ENCODE results near the gene PCDHGA9.
A peak's percentile ranks its signal among the peaks of the same experiment; 100 is the strongest.
"Not testable (repeated sequence)": the region's sequence is repeated elsewhere in the genome, so short reads cannot be mapped to it uniquely, and the experiment has no call there.

The PCDHGA9 gene

GRCh38 chr5:141402553-141403243 is at the start of gene PCDHGA9:
TSS of gene PCDHGA9 (plus strand) at chr5:141402778. CDS start at chr5:141402953, 175 bp downstream.
- DNase-seq (ENCODE audit: low read depth in 2 of 2), result no peak

- DNase-seq (ENCODE audit: low read depth in 2 of 2), result no peak
Observed at GRCh38 chr5:141354900-141355469, 47.6 kb upstream of the PCDHGA9 start, which contains the start of gene PCDHGA4. TSS of gene PCDHGA4 (plus strand) at chr5:141355021. CDS start at chr5:141355108, 87 bp downstream.

GRCh38 chr5:141355641-141356040 is 46.9 kb upstream of the PCDHGA9 start:
- DNase-seq (ENCODE audit: low read depth in 2 of 2), result no peak

DNA sequence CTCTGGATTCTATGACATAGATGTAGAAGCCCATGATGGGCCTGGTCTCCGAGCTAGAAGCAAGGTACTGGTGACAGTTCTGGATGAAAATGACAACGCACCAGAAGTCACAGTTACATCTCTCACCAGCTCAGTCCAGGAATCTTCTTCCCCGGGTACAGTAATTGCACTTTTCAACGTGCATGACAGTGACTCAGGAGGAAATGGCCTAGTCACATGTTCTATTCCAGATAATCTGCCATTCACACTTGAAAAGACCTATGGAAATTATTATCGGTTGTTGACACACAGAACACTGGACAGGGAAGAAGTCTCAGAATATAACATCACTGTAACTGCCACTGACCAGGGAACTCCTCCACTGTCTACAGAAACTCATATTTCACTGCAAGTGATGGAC is 46.4 kb upstream of the PCDHGA9 start:
- DNase-seq (ENCODE audit: low read depth in 2 of 2), result no peak

DNA sequence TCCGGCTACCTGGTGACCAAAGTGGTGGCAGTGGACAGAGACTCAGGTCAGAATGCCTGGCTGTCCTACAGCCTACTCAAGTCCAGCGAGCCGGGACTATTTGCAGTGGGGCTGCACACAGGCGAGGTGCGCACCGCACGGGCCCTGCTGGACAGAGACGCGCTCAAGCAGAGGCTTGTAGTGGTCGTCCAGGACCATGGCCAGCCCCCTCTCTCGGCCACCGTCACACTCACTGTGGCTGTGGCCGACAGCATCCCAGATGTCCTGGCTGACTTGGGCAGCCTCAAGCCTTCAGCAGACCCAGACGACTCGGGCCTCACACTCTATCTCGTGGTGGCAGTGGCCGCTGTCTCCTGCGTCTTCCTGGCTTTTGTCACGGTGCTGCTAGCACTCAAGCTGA is 45.6 kb upstream of the PCDHGA9 start:
- no peak for DNase-seq (ENCODE audit: low read depth in 2 of 2)

DNA sequence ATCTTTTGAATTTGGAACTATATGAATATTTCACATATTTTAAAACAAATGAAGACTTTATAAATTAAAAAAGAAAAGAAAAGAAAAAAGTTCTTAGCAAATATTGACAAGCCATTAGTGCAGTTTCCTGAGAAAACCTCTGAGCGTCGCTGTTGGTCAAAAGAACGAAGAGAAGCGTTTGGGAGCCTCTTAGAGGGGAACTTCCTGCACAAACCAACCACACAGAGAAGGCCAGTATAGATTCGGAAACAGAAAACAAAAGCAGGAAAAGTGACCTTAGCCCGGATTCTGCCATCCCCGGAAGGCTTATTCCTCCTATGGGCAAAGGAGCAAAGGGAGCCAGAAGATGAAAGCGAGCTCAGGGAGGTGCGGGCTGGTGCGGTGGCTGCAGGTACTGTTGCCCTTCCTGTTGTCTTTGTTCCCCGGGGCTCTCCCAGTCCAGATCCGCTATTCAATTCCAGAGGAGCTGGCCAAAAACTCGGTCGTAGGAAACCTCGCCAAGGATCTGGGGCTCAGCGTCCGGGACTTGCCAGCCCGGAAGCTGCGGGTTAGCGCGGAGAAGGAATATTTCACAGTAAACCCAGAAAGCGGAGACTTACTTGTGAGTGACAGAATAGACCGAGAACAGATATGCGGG is 42.7 kb upstream of the PCDHGA9 start, which contains the start of gene PCDHGB2:
TSS of gene PCDHGB2 (plus strand) at position 205 of the 637 bp plus-strand sequence. CDS start at position 347, 142 bp downstream.
- DNase-seq (ENCODE audit: low read depth in 2 of 2), result no peak

- DNase-seq (ENCODE audit: low read depth in 2 of 2), result no peak
Observed at GRCh38 chr5:141360685-141361084, 41.9 kb upstream of the PCDHGA9 start.

DNA sequence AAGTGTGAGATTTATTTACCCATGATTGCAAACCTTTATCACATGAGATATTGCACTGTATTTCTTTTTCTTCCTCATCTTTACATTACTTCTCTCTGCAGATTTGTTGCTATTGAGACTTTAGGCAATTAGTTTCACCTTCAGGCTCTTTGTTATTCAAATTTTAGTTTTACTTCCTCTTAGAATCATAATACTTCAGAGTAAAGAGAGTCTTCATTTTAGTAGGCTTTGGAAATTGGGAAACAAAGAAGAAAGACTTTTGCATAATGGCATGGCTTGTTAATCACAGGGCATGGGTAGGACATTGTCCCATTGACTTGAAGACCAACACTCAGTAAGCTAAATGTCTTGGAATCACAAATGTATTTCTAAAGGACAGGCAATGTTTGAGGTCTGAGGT is 39.9 kb upstream of the PCDHGA9 start:
- DNase-seq (ENCODE audit: low read depth in 2 of 2), result no peak

- DNase-seq (ENCODE audit: low read depth in 2 of 2), result no peak
Observed at GRCh38 chr5:141363952-141364660, 38.5 kb upstream of the PCDHGA9 start, which contains the start of gene PCDHGA5. TSS of gene PCDHGA5 (plus strand) at chr5:141364162. CDS start at chr5:141364331, 169 bp downstream.

GRCh38 chr5:141366016-141366896 is 36.3 kb upstream of the PCDHGA9 start:
- no peak for DNase-seq (ENCODE audit: low read depth in 2 of 2)

DNA sequence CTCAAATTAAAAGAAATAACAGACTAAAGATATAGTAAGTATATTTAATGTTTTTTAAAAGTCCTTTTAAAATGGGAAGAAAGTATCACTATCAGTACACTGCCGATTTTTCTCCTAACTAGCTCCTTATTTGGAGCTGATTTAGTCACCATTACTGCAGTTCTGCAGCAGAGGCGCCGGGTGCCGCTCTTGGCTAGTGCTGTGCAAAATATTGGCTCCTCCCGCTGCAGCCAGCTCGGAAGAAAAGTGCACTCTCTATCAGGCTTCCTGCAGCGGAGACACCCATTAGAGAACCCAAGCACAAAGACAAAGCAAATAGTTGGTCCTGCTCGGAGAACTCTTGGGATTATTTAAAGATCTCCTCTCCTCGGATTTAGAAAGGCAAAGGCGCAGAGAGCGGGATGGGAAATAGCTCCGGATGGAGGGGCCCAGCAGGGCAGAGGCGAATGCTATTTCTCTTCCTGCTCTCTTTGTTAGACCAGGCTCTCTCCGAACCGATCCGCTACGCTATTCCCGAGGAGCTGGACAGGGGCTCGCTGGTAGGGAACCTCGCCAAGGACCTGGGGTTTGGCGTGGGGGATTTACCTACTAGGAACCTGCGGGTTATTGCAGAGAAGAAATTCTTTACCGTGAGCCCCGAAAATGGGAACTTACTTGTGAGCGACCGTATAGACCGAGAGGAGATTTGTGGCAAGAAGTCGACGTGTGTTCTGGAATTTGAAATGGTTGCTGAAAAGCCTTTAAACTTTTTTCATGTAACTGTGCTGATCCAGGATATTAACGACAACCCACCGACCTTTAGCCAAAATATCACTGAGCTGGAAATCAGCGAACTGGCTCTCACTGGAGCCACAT is 32.4 kb upstream of the PCDHGA9 start, which contains the start of gene PCDHGB3:
TSS of gene PCDHGB3 (plus strand) at position 249 of the 855 bp plus-strand sequence. CDS start at position 402, 153 bp downstream.
- peak in 1 of 2 experiments; percentile 42 for DNase-seq (ENCODE audit: low read depth in 2 of 2)

- no peak for DNase-seq (ENCODE audit: low read depth in 2 of 2)
Observed at GRCh38 chr5:141371572-141372475, 30.8 kb upstream of the PCDHGA9 start.

- no peak for DNase-seq (ENCODE audit: low read depth in 2 of 2)
Observed at GRCh38 chr5:141373673-141374317, 28.8 kb upstream of the PCDHGA9 start, which contains the start of gene PCDHGA6. TSS of gene PCDHGA6 (plus strand) at chr5:141373891. CDS start at chr5:141374084, 193 bp downstream.

DNA sequence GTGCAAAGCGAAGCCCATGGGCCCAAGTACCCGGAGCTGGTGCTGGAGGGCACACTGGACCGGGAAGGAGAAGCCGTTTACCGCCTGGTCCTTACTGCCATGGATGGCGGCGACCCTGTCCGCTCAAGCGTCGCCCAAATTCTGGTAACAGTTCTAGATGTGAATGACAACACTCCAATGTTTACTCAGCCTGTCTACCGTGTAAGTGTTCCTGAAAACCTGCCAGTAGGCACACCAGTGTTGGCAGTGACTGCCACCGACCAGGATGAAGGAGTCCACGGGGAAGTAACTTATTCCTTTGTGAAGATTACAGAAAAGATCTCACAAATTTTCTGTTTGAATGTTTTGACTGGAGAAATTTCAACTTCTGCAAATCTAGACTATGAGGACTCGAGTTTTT is 28.0 kb upstream of the PCDHGA9 start:
- no peak for DNase-seq (ENCODE audit: low read depth in 2 of 2)

DNA sequence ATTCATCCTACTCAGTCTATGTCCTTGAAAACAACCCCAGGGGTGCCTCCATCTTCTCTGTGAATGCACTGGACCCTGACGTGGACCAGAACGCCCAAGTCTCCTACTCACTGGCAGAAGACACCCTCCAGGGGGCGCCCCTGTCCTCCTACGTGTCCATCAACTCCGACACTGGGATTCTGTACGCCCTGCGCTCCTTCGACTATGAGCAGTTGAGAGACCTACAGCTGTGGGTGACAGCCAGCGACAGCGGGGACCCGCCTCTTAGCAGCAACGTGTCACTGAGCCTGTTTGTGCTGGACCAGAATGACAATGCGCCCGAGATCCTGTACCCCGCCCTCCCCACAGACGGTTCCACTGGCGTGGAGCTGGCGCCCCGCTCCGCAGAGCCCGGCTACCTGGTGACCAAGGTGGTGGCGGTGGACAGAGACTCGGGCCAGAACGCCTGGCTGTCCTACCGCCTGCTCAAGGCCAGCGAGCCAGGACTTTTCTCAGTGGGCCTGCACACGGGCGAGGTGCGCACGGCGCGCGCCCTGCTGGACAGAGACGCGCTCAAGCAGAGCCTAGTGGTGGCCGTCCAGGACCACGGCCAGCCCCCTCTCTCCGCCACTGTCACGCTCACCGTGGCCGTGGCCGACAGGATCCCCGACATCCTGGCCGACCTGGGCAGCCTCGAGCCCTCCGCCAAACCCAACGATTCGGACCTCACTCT is 27.0 kb upstream of the PCDHGA9 start:
- not testable (repeated sequence) for DNase-seq (ENCODE audit: low read depth in 2 of 2)

DNA sequence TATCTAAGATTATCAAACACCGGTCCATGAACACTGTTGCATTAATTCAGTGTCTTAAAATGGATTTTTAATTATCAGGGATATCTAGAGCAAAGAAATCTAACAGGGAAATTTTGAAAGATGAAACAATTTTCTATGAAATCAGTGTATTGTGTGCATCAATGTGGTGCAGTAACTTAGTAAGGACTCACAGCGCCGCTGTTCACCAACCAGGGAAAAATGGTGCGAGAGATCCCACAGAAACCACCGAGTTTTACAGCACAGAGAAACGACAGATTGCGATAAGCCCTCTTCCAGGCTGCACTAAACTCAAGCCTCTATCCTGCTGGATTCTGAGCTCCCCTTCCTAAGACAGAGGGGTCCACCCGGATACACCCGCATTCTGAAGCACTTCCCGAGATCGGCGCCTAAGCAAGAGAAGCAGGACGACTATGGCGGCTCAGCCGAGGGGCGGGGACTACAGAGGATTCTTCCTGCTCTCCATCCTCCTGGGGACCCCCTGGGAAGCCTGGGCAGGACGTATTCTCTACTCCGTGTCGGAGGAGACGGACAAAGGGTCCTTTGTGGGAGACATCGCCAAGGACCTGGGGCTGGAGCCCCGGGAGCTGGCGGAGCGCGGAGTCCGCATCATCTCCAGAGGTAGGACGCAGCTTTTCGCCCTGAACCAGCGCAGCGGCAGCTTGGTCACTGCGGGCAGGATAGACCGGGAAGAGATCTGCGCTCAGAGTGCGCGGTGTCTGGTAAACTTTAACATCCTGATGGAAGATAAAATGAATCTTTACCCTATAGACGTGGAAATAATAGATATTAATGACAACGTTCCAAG is 19.9 kb upstream of the PCDHGA9 start, which contains the start of gene PCDHGA7:
TSS of gene PCDHGA7 (plus strand) at position 274 of the 826 bp plus-strand sequence. CDS start at position 432, 158 bp downstream.
- no peak for DNase-seq (ENCODE audit: low read depth in 2 of 2)
